HepG2 (cell line): ENCODE measurements around the gene KLHL5. TPM values are rescaled to one million over a fixed set of nuclear protein-coding genes. Genes with fewer than 3 reads are reported as not detected.

Source experiments
- BHLHE40 ChIP-seq: IDR thresholded peaks from 2 replicates; pipeline ENCODE4 v1.6.1; 2011; ENCODE audit warnings: low read length, improper control_type of control experiment
- CBX5 ChIP-seq: sonication (generic); formaldehyde crosslinking; IDR thresholded peaks from 2 replicates; pipeline ENCODE4 v1.4.0; 2020; ENCODE audit warnings: missing genetic modification reagents, borderline replicate concordance
- CENPT ChIP-seq: sonication (generic); formaldehyde crosslinking; IDR thresholded peaks from 2 replicates; pipeline ENCODE4 v1.8.0; 2022; ENCODE audit warnings: low read depth, mild to moderate bottlenecking, moderate library complexity, missing genetic modification reagents
- CHCHD3 ChIP-seq: sonication (generic); formaldehyde crosslinking; IDR thresholded peaks from 2 replicates; pipeline ENCODE4 v1.8.0; 2022; ENCODE audit warnings: mild to moderate bottlenecking, missing genetic modification reagents, moderate library complexity
- FOSL2 ChIP-seq: sonication (generic); formaldehyde crosslinking; IDR thresholded peaks from 2 replicates; pipeline ENCODE4 v1.4.0; 2020; ENCODE audit warnings: missing genetic modification reagents
- FOXK1 ChIP-seq: sonication (generic); formaldehyde crosslinking; IDR thresholded peaks from 2 replicates; pipeline ENCODE4 v1.4.0; 2020; ENCODE audit warnings: low read depth, missing genetic modification reagents, borderline replicate concordance
- JDP2 ChIP-seq: sonication (generic); formaldehyde crosslinking; IDR thresholded peaks from 2 replicates; pipeline ENCODE4 v1.8.1; 2022; ENCODE audit warnings: missing genetic modification reagents, borderline replicate concordance
- MTA1 ChIP-seq: sonication (generic); formaldehyde crosslinking; IDR thresholded peaks from 2 replicates; pipeline ENCODE4 v1.4.0; 2020; ENCODE audit warnings: missing genetic modification reagents, mild to moderate bottlenecking, borderline replicate concordance
- PLRG1 ChIP-seq: fragments of 450-650 bp; conservative IDR thresholded peaks from 2 replicates; pipeline ENCODE4 v1.6.1; 2016
- PPARG ChIP-seq: conservative IDR thresholded peaks from 2 replicates; pipeline ENCODE4 v1.6.1; 2016; ENCODE audit warnings: missing biosample characterization, missing genetic modification reagents
- SOX13 ChIP-seq, 3 experiments: fragments of 450-650 bp in 1 of 3; sonication (generic) in 1 of 3; formaldehyde crosslinking in 1 of 3; IDR thresholded peaks in 2 of 3; conservative IDR thresholded peaks in 1 of 3; 2 replicates each; pipeline versions ENCODE4 v1.5.0 to v1.6.1; 2016 to 2020; ENCODE audit warnings: antibody characterized with exemption in 1 of 3, mild to moderate bottlenecking in 1 of 3, missing compliant biosample characterization in 1 of 3, missing genetic modification reagents in 1 of 3, moderate library complexity in 1 of 3
- SOX6 ChIP-seq, 2 experiments: fragments of 450-650 bp in 1 of 2; sonication (generic) in 1 of 2; formaldehyde crosslinking in 1 of 2; IDR thresholded peaks; 2 replicates each; pipeline versions ENCODE4 v1.4.0 to v1.6.1; 2017 to 2020; ENCODE audit warnings: antibody characterized with exemption in 1 of 2, mild to moderate bottlenecking in 1 of 2, missing genetic modification reagents in 1 of 2
- SP140L ChIP-seq: sonication (generic); formaldehyde crosslinking; IDR thresholded peaks from 2 replicates; pipeline ENCODE4 v1.4.0; 2020; ENCODE audit warnings: missing genetic modification reagents, borderline replicate concordance
- STAG1 ChIP-seq: sonication (generic); formaldehyde crosslinking; IDR thresholded peaks from 2 replicates; pipeline ENCODE4 v1.4.0; 2020; ENCODE audit warnings: missing genetic modification reagents
- TBL1XR1 ChIP-seq: fragments of 150-350 bp; IDR thresholded peaks from 2 replicates; pipeline ENCODE4 v1.6.1; 2014; ENCODE audit warnings: borderline replicate concordance, low read length; ENCODE audit not compliant: partially characterized antibody
- TOE1 ChIP-seq: sonication (generic); formaldehyde crosslinking; IDR thresholded peaks from 2 replicates; pipeline ENCODE4 v1.4.0; 2020; ENCODE audit warnings: mild to moderate bottlenecking, missing genetic modification reagents
- ZFP82 ChIP-seq: sonication (generic); formaldehyde crosslinking; IDR thresholded peaks from 2 replicates; pipeline ENCODE4 v1.5.1; 2020; ENCODE audit warnings: mild to moderate bottlenecking, missing genetic modification reagents, borderline replicate concordance
- ZNF30 ChIP-seq: sonication (generic); formaldehyde crosslinking; IDR thresholded peaks from 2 replicates; pipeline ENCODE4 v1.5.0; 2020; ENCODE audit warnings: mild to moderate bottlenecking, missing genetic modification reagents
- ZNF335 ChIP-seq: sonication (generic); formaldehyde crosslinking; IDR thresholded peaks from 2 replicates; pipeline ENCODE4 v1.4.0; 2020; ENCODE audit warnings: missing genetic modification reagents
- ZNF382 ChIP-seq: sonication (generic); formaldehyde crosslinking; IDR thresholded peaks from 2 replicates; pipeline ENCODE4 v1.5.0; 2020; ENCODE audit warnings: missing genetic modification reagents, mild to moderate bottlenecking, borderline replicate concordance
- ZNF441 ChIP-seq: sonication (generic); formaldehyde crosslinking; IDR thresholded peaks from 2 replicates; pipeline ENCODE4 v1.7.0; 2021; ENCODE audit warnings: missing genetic modification reagents, borderline replicate concordance
- ZNF563 ChIP-seq: sonication (generic); formaldehyde crosslinking; IDR thresholded peaks from 2 replicates; pipeline ENCODE4 v1.8.0; 2022; ENCODE audit warnings: mild to moderate bottlenecking, moderate library complexity, missing genetic modification reagents
- ZNF670 ChIP-seq: sonication (generic); formaldehyde crosslinking; IDR thresholded peaks from 2 replicates; pipeline ENCODE4 v1.8.0; 2022; ENCODE audit warnings: mild to moderate bottlenecking, missing genetic modification reagents, borderline replicate concordance
- polyA plus RNA-seq, 8 experiments: library from polyadenylated mRNA; depleted of rRNA in 3 of 8; stranded (reverse) in 7 of 8; unstranded in 1 of 8; fragments of >200 nt; fragmentation: Illumina TruSeq in 4 of 8; extraction: Trizol in 4 of 8; gene quantifications; 2 replicates each; pipeline versions ENCODE4 v1.2.1 to v1.2.3, GENCODE V29; 2011 to 2016; ENCODE audit warnings: low read depth in 4 of 8, missing spikeins in 1 of 8, mixed read lengths in 1 of 8; ENCODE audit not compliant: insufficient read depth in 1 of 8
- total RNA-seq, 5 experiments: library from RNA; depleted of rRNA; stranded (reverse); fragments of >200 nt; fragmentation: Illumina TruSeq; extraction: Trizol; gene quantifications; 2 replicates each; pipeline ENCODE4 v1.2.3, GENCODE V29; 2016; ENCODE audit warnings: low read depth in 1 of 5
- TF ChIP-seq, protein P1 (sequence below): sonication (generic); formaldehyde crosslinking; conservative IDR thresholded peaks from 2 replicates; pipeline ENCODE4 v1.8.1; 2023; ENCODE audit warnings: missing genetic modification reagents
- TF ChIP-seq, protein P2 (sequence below): IDR thresholded peaks from 2 replicates; pipeline ENCODE4 v1.6.1; 2016
- TF ChIP-seq, protein P3 (sequence below): sonication (generic); formaldehyde crosslinking; IDR thresholded peaks from 2 replicates; pipeline ENCODE4 v1.4.0; 2020; ENCODE audit warnings: mild to moderate bottlenecking, low read depth, missing genetic modification reagents

The KLHL5 gene
- total and polyA plus RNA-seq, 2 of the 13 experiments (the other 11 are each of a cell fraction or from before 2014, with no cell fraction given): 36.2 to 38.7 TPM

DNA sequence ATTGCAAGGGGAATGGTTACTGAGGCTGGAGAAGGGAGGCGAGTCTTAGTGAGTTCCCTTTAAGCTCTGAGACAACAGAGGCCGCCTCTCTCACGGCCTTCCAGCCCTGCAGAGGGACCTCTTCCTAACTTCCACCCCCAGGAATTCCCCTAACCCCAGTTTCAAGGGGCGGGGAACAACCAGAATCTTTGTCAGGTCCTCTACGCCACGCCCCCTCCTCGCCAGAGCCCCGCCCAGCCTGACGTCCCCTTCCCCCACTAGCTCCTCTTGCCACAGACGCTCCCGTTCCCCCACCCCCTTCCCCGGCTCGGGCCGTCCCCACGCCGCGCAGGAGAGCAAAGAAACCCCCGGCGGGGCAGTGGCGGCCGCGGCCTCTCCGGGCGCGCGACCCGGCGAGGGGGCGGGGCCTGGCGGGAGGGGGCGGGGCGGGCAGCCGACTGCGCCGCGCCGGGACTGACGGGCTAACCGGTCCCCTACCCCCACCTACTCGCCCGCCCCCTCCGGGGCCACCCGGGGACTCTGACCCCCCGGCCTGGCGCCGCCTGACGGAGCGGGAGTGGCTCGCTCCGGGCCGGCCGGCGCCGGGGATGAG, 17.6 kb upstream of the KLHL5 start (continued):
- TF ChIP-seq PLRG1 (no peak), SOX13 (IDR thresholded peaks at IDR 0.05) (no peak), SOX13 (CRISPR knock-in tag; conservative IDR thresholded peaks at IDR 0.05 in 1 of 2, IDR thresholded peaks at IDR 0.05 in 1 of 2) (peak in 1 of 2 experiments; percentile 42; a peak in 2 of 4 replicates), BHLHE40 (no peak), CENPT (CRISPR knock-in tag) (no peak), STAG1 (no peak), SP140L (CRISPR knock-in tag) (no peak), ZNF30 (CRISPR knock-in tag) (no peak), ZFP82 (CRISPR knock-in tag) (no peak), MTA1 (CRISPR knock-in tag) (peak; percentile 81), CBX5 (no peak), JDP2 (CRISPR knock-in tag) (no peak), FOXK1 (CRISPR knock-in tag) (no peak; the same call in 1 of the 2 replicates), TBL1XR1 (no peak), ZNF563 (CRISPR knock-in tag) (no peak), PPARG (CRISPR knock-in tag) (no peak), ZNF382 (CRISPR knock-in tag) (no peak), TOE1 (CRISPR knock-in tag) (no peak), ZNF335 (CRISPR knock-in tag) (no peak), SOX6 (IDR thresholded peaks at IDR 0.05) (no peak), SOX6 (CRISPR knock-in tag; IDR thresholded peaks at IDR 0.05) (peak; percentile 63), CHCHD3 (CRISPR knock-in tag) (no peak), ZNF441 (CRISPR knock-in tag) (0 out of 2 replicates have a peak, but pooled peaks have one; percentile 40), FOSL2 (CRISPR knock-in tag) (no peak; the same call in 1 of the 2 replicates), ZNF670 (no peak)
- TF ChIP-seq, protein P1, sequence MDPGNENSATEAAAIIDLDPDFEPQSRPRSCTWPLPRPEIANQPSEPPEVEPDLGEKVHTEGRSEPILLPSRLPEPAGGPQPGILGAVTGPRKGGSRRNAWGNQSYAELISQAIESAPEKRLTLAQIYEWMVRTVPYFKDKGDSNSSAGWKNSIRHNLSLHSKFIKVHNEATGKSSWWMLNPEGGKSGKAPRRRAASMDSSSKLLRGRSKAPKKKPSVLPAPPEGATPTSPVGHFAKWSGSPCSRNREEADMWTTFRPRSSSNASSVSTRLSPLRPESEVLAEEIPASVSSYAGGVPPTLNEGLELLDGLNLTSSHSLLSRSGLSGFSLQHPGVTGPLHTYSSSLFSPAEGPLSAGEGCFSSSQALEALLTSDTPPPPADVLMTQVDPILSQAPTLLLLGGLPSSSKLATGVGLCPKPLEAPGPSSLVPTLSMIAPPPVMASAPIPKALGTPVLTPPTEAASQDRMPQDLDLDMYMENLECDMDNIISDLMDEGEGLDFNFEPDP: no peak
- TF ChIP-seq, protein P2, sequence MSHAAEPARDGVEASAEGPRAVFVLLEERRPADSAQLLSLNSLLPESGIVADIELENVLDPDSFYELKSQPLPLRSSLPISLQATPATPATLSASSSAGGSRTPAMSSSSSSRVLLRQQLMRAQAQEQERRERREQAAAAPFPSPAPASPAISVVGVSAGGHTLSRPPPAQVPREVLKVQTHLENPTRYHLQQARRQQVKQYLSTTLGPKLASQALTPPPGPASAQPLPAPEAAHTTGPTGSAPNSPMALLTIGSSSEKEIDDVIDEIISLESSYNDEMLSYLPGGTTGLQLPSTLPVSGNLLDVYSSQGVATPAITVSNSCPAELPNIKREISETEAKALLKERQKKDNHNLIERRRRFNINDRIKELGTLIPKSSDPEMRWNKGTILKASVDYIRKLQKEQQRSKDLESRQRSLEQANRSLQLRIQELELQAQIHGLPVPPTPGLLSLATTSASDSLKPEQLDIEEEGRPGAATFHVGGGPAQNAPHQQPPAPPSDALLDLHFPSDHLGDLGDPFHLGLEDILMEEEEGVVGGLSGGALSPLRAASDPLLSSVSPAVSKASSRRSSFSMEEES: no peak
- TF ChIP-seq, protein P3, sequence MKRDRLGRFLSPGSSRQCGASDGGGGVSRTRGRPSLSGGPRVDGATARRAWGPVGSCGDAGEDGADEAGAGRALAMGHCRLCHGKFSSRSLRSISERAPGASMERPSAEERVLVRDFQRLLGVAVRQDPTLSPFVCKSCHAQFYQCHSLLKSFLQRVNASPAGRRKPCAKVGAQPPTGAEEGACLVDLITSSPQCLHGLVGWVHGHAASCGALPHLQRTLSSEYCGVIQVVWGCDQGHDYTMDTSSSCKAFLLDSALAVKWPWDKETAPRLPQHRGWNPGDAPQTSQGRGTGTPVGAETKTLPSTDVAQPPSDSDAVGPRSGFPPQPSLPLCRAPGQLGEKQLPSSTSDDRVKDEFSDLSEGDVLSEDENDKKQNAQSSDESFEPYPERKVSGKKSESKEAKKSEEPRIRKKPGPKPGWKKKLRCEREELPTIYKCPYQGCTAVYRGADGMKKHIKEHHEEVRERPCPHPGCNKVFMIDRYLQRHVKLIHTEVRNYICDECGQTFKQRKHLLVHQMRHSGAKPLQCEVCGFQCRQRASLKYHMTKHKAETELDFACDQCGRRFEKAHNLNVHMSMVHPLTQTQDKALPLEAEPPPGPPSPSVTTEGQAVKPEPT: no peak
